Adrenal gland (tissue), 12 donors: ENCODE data around the gene GFOD1. TPM values are rescaled to one million over a fixed set of nuclear protein-coding genes. Genes with fewer than 3 reads are reported as not detected.
"Not testable (repeated sequence)": the region's sequence is repeated elsewhere in the genome, so short reads cannot be mapped to it uniquely, and the experiment has no call there.

Experiments
- DNase-seq, 7 donors: peaks; one replicate each; pipeline ENCODE4 v3.0.0-alpha.2; 2019 to 2020
- H3K27ac ChIP-seq, 5 donors: fragments of 200-600 bp; sonication (generic) in 4 of 5; 1 replicate in 3 of 5; 2 replicates in 2 of 5; pipeline versions ENCODE4 v1.5.1 to v1.8.0; 2016 to 2020; ENCODE audit warnings: mild to moderate bottlenecking in 1 of 5
- H3K27me3 ChIP-seq: fragments of 200-600 bp; 2 replicates; pipeline ENCODE4 v1.8.0; 2021
- H3K36me3 ChIP-seq, 2 donors: fragments of 200-600 bp; replicated peaks in 1 of 2; 1 replicate in 1 of 2; 2 replicates in 1 of 2; pipeline versions ENCODE4 v1.5.1 to v1.8.0; 2018 to 2022
- H3K4me1 ChIP-seq, 2 donors: fragments of 200-600 bp; replicated peaks in 1 of 2; 1 replicate in 1 of 2; 2 replicates in 1 of 2; pipeline versions ENCODE4 v1.5.1 to v1.8.0; 2018 to 2021
- H3K4me3 ChIP-seq, 4 donors: fragments of 200-600 bp; sonication (generic) in 3 of 4; one replicate each; pipeline ENCODE4 v1.5.1; 2016 to 2018
- H3K9me3 ChIP-seq, 3 donors: fragments of 200-600 bp; sonication (generic) in 1 of 3; replicated peaks in 1 of 3; 1 replicate in 2 of 3; 2 replicates in 1 of 3; pipeline versions ENCODE4 v1.5.1 to v1.8.0; 2016 to 2021
- POLR2A ChIP-seq, 2 donors: fragments of 450-650 bp; IDR thresholded peaks; one replicate each; pipeline ENCODE4 v1.6.1; 2017; ENCODE audit warnings: antibody characterized with exemption in 2 of 2, mild to moderate bottlenecking in 2 of 2, moderate library complexity in 1 of 2
- WGBS, 4 donors: extraction: QIAGEN DNeasy Blood & Tissue Kit in 2 of 4; methylation state at CpG; one replicate each; pipeline versions ENCODE4 v1.1.5 to v1.1.7; 2013 to 2017; 5-methylcytosine and 5-hydroxymethylcytosine counted together
- intact Hi-C, 2 donors: fragments of 100-400 bp; cut with DNase I; formaldehyde crosslinking; loops; one replicate each; pipeline versions ENCODE4 v1.14.1 to v1.15.0; 2022 to 2023
- polyA plus RNA-seq, 3 donors: library from polyadenylated mRNA; stranded (reverse); fragments of 200-250 nt in 2 of 3; fragments of 350-450 nt in 1 of 3; fragmentation: Illumina TruSeq in 1 of 3; extraction: RNeasy Lipid Tissue Mini Kit (QIAGEN cat#74804) in 1 of 3; gene quantifications; one replicate each; pipeline ENCODE4 v1.2.3, GENCODE V29; 2013 to 2014
- total RNA-seq, 9 donors: library from RNA; depleted of rRNA in 4 of 9; stranded (reverse); fragments of >200 nt in 4 of 9; fragments of 120-200 nt in 1 of 9; fragmentation: NEBNext Ultra II Directional in 1 of 9; extraction: Animal tissue kit (Norgen Biotek cat#: 25700) in 1 of 9; gene quantifications; one replicate each; pipeline versions ENCODE4 v1.1.0 to v1.2.4, GENCODE V29; 2013 to 2023
- TF ChIP-seq, protein P1 (sequence below), 6 experiments: fragments of 450-650 bp in 4 of 6; fragments of 200-600 bp in 2 of 6; sonication (generic) in 1 of 6; IDR thresholded peaks; 1 replicate in 5 of 6; 2 replicates in 1 of 6; pipeline versions ENCODE4 v1.5.1 to v1.8.0; 2016 to 2021; ENCODE audit warnings: antibody characterized with exemption in 6 of 6, mild to moderate bottlenecking in 2 of 6, moderate library complexity in 1 of 6
- donor health status: healthy with polysubstance abuse.
- donor health status: Bipolar disorder and iron deficiency.
- donor health status: DM: yes; HTN: yes; CAD: no.
- donor health status: DM: no; HTN: no; CAD: no.
- donor health status: DM: no; HTN: no; CAD: no.
- donor health status: DM: yes; HTN: yes; CAD: no.

Gene GFOD1
- total and polyA plus RNA-seq, 12 donors = 1.9 to 7.7 (median 4.1) TPM

DNA sequence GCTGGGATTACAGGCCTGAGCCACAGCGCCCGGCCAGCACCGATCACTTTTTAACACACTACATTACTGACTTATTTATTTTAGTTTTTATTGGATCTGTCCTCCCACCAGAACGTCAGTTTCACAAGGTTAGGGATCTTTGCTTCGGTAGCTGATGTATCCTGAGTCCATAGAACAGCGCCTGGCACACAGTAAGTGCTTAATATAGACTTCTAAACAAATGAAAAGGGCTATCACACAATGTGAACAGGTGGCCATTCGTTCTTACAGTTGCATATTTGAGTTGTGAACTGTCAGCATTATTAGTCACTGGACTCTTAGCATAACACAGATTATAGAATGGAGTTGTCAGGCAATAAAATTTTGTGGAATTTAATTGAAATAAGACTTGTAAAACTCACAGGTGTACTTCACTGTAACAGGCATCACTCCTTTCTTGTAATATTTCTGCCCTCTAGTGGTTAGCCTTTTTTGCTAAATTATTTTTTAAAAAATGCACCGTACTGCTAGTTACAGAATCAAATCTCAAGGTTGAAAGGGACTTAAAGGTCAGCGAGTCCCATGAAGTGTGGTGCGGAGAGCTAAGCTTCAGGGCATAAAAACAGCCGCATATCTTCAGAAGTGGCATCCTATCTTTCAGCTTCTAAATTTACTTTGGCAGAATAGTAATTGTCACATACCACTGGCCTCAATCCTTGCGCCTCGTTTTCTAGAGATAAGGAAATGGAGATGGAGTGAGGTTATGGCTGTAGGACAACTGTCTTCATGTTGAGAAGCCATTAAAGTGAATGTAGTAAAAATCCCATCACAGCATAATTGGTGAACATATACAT is 155.7 kb downstream of the GFOD1 start:
- intact Hi-C loops = loop anchor here (5.0 to 10.0 kb wide), 2 partner anchors 419 to 733 kb away; no protein-coding TSS in a partner anchor
- H3K4me1 ChIP-seq = peaks cover 0 to 14% of the 10 kb centered on the region in 2 donors
- no peak for DNase-seq
- no peak overlapping the region for H3K27ac ChIP-seq
- TF ChIP-seq POLR2A (IDR thresholded peaks at IDR 0.05) = no peak
- TF ChIP-seq, protein P1, sequence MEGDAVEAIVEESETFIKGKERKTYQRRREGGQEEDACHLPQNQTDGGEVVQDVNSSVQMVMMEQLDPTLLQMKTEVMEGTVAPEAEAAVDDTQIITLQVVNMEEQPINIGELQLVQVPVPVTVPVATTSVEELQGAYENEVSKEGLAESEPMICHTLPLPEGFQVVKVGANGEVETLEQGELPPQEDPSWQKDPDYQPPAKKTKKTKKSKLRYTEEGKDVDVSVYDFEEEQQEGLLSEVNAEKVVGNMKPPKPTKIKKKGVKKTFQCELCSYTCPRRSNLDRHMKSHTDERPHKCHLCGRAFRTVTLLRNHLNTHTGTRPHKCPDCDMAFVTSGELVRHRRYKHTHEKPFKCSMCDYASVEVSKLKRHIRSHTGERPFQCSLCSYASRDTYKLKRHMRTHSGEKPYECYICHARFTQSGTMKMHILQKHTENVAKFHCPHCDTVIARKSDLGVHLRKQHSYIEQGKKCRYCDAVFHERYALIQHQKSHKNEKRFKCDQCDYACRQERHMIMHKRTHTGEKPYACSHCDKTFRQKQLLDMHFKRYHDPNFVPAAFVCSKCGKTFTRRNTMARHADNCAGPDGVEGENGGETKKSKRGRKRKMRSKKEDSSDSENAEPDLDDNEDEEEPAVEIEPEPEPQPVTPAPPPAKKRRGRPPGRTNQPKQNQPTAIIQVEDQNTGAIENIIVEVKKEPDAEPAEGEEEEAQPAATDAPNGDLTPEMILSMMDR (IDR thresholded peaks at IDR 0.05) = peak; percentile 55 to 73 (median 62)
- H3K9me3 ChIP-seq = no peaks in the 10 kb centered on the region
- H3K27me3 ChIP-seq = no peaks in the 10 kb centered on the region
- WGBS, 4 donors = 47 to 53% (median 50%) methylated on average over 13 of the region's 13 CpGs
- H3K4me3 ChIP-seq = no peak overlapping the region
- H3K36me3 ChIP-seq = no peaks in the 10 kb centered on the region

DNA sequence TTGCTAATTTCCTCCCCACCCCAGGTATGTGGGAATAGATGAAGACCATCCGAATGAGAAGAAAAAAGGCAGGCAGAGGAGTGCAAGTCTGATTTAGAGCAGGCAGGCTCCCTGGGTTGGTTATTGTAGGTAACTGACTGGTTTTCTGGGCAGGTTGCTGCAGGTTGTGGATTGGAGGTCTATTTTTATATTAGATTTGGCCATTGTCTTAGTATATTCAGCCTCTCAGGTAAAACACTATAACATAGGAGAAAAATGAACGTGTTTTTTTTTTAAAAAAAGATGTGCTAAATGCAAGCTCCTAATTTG is 158.6 kb downstream of the GFOD1 start:
- intact Hi-C loops = no loop called here
- Histone ChIP-seq H3K4me3 (peak overlapping the region; percentile 52 to 99 (median 67)), H3K36me3 (peaks cover 0 to 6% of the 10 kb centered on the region in 2 donors), H3K4me1 (peaks cover 0 to 14% of the 10 kb centered on the region in 2 donors), H3K9me3 (no peaks in the 10 kb centered on the region), H3K27ac (peak overlapping the region; percentile 42 to 93 (median 86)), H3K27me3 (no peaks in the 10 kb centered on the region)
- 2 to 6% (median 4%) methylated on average over 2 of the region's 2 CpGs for WGBS, 4 donors
- TF ChIP-seq, protein P1 (IDR thresholded peaks at IDR 0.05) = no peak
- TF ChIP-seq POLR2A (IDR thresholded peaks at IDR 0.05) = no peak
- DNase-seq = no peak

DNA sequence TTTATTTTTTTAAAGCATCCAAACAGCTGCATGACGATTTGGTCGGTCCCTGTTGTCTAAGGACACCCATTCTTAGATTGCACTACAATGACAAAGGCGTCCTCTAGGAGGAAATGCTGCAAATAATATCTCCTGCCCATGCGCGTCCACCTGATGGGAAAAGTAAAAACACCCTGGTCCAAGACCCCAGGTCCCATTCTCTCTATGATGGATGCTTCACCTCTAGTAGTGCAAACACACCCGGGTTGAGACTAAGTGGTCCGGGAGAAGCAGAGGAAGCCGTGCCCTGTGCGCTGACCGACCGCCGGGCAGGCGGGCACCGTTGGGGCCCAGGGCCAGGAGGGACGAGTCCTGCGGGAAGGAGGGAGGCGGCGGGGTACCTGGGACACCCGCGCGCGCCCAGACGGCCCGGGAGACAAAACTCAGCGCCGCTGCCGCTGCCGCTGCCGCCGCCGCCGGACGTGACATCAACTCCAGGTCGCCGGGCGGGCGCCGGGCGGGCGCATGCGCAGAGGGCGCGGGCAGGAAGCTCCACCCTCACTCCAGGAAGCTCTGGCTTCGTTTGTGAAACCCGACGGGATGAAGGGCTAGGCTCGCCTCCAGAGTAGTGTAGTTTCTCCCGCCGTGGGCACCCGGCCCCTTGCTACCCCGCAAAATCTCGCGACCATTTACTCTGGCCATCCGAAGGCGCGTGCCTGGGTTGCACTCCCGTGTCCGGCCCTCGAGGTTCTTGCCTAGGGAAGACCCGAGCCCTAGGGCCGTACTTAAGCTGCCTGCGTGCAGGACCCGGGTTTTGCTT is 159.1 kb downstream of the GFOD1 start, which contains the start of gene TBC1D7:
Gene TBC1D7 (minus strand): TSS at position 462 of the 799 bp plus-strand sequence. CDS start 1,639 bp downstream, outside the sequence.
- peaks cover 0 to 14% of the 10 kb centered on the region in 2 donors for H3K4me1 ChIP-seq
- peak within 1 kb of the TSS; percentile 62 to 93 (median 86) for H3K27ac ChIP-seq
- intact Hi-C loops = no loop called here
- WGBS, 4 donors = 0 to 1% (median 0%) methylated on average over 12 to 63 of the region's 63 CpGs
- peaks cover 0 to 6% of the 10 kb centered on the region in 2 donors for H3K36me3 ChIP-seq
- no peaks in the 10 kb centered on the region for H3K27me3 ChIP-seq
- no peaks in the 10 kb centered on the region for H3K9me3 ChIP-seq
- TF ChIP-seq, protein P1 (IDR thresholded peaks at IDR 0.05) = peak in 5 of 6 experiments; percentile 8 to 49 (median 27)
- TF ChIP-seq POLR2A (IDR thresholded peaks at IDR 0.05) = peak; percentile 81 to 87
- H3K4me3 ChIP-seq = peak within 1 kb of the TSS; percentile 52 to 99 (median 79)
- peak; percentile 91 to 97 (median 93) for DNase-seq

DNA sequence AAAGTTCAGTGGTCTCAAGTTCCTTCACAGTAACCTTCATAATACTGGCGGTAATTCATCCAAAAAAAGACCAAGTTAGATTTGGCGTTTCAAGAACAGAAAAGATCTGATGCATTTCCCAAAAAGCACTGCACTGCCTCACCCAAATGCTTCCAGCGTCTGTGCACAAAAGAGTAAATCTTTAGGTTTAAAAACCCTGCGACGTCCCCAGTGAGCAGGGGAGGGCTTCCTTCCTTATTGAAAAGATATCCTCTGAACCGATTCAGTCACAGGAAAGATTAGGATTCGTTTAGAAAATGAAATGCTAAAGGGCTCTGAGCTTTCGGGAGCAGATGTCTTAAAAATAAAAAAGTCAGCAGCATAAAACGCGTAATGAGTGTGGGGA is 159.7 kb downstream of the GFOD1 start:
- H3K27ac ChIP-seq = peak overlapping the region in 4 of 5 donors; percentile 85 to 93 (median 88)
- H3K9me3 ChIP-seq = no peaks in the 10 kb centered on the region
- WGBS, 4 donors = 0 to 3% (median 0%) methylated on average over 10 of the region's 10 CpGs
- H3K36me3 ChIP-seq = peaks cover 0 to 6% of the 10 kb centered on the region in 2 donors
- TF ChIP-seq, protein P1 (IDR thresholded peaks at IDR 0.05) = no peak
- no peak for TF ChIP-seq POLR2A (IDR thresholded peaks at IDR 0.05)
- intact Hi-C loops = no loop called here
- H3K27me3 ChIP-seq = no peaks in the 10 kb centered on the region
- peak overlapping the region; percentile 52 to 99 (median 79) for H3K4me3 ChIP-seq
- no peak for DNase-seq
- peaks cover 0 to 14% of the 10 kb centered on the region in 2 donors for H3K4me1 ChIP-seq

DNA sequence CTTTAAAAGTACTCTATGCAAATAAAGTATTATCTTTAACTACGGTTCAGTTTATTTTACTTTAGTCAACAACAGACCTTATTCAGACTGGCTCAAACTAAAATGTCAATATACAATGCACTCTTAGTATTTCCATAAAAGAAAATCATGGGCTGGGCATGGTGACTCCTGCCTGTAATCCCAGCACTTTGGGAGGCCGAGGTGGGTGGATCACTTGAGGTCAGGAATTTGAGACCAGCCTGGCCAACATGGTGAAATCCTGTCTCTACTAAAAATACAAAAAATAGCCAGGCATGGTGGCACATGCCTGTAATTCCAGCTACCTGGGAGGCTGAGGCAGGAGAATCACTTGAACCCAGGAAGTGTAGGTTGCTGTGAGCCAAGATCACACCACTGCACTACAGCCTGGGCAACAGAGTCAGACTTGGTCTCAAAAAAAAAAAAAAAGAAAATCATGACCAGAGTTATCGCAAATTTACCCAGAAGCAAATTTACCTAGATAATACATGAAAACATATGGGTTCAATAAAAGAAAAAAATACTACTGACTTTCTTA is 161.3 kb downstream of the GFOD1 start:
- H3K27me3 ChIP-seq, H3K27ac ChIP-seq, H3K4me3 ChIP-seq, intact Hi-C loops, H3K36me3 ChIP-seq, DNase-seq, H3K9me3 ChIP-seq: not testable (repeated sequence)
- WGBS, 4 donors = 90 to 98% (median 94%) methylated on average over 3 of the region's 3 CpGs
- peaks cover 0 to 14% of the 10 kb centered on the region in 2 donors for H3K4me1 ChIP-seq
